Testis (tissue), 2 donors: ENCODE results near the gene NFE2L1.

Experiments
- CTCF ChIP-seq, 3 experiments: fragments of 450-650 bp in 2 of 3; fragments of 200-600 bp in 1 of 3; sonication (generic) in 1 of 3; IDR thresholded peaks; one replicate each; pipeline ENCODE4 v1.5.1; 2016 to 2019; ENCODE audit warnings: antibody characterized with exemption in 3 of 3, mild to moderate bottlenecking in 2 of 3, moderate library complexity in 1 of 3
- POLR2A ChIP-seq: fragments of 450-650 bp; IDR thresholded peaks from one replicate; pipeline ENCODE4 v1.6.1; 2017; ENCODE audit warnings: antibody characterized with exemption, mild to moderate bottlenecking, moderate library complexity

GRCh38 chr17:48036693-48037035 lies 11.5 kb upstream of the NFE2L1 start:
- TF ChIP-seq POLR2A (no peak), CTCF (IDR thresholded peaks at IDR 0.05) (no peak)
